A204.1 (cell line): Measurements from ENCODE around the gene CYP4X1.
"Not testable (repeated sequence)": the region's sequence is repeated elsewhere in the genome, so short reads cannot be mapped to it uniquely, and the experiment has no call there.

ENCODE experiments used
- FAIRE-seq: peaks from 2 replicates; lab custom pipeline; 2012; peaks lifted over from hg19 to GRCh38; lab: Jason Lieb, UNC

CYP4X1 gene

GRCh38 chr1:47023268-47024140, at the start of gene CYP4X1:
CYP4X1 (plus strand) TSS chr1:47023669; CDS start chr1:47023818, 149 bp downstream.
- FAIRE-seq, result no peak

GRCh38 chr1:46983166-46983829, 40.2 kb upstream of the CYP4X1 start:
- FAIRE-seq, result no peak

- no peak for FAIRE-seq
Measured at GRCh38 chr1:46983830-46984586, 39.5 kb upstream of the CYP4X1 start.

GRCh38 chr1:46990541-46990940, 32.9 kb upstream of the CYP4X1 start:
- not testable (repeated sequence) for FAIRE-seq

- no peak for FAIRE-seq
Measured at GRCh38 chr1:46991083-46991923, 32.2 kb upstream of the CYP4X1 start.

GRCh38 chr1:46996659-46997281, 26.7 kb upstream of the CYP4X1 start:
- no peak for FAIRE-seq

GRCh38 chr1:47002211-47002610, 21.3 kb upstream of the CYP4X1 start:
- no peak for FAIRE-seq

GRCh38 chr1:47003896-47004403, 19.5 kb upstream of the CYP4X1 start:
- FAIRE-seq, result no peak

- not testable (repeated sequence) for FAIRE-seq
Measured at GRCh38 chr1:47006437-47006836, 17.0 kb upstream of the CYP4X1 start.

GRCh38 chr1:47013293-47013692, 10.2 kb upstream of the CYP4X1 start:
- no peak for FAIRE-seq

- FAIRE-seq, result no peak
Measured at GRCh38 chr1:47021070-47021469, 2.4 kb upstream of the CYP4X1 start.

GRCh38 chr1:47024141-47024801, 802 bp downstream of the CYP4X1 start:
- no peak for FAIRE-seq

GRCh38 chr1:47030170-47030805, 6.8 kb downstream of the CYP4X1 start:
- FAIRE-seq, result no peak

- FAIRE-seq, result no peak
Measured at GRCh38 chr1:47031059-47031458, 7.6 kb downstream of the CYP4X1 start.

GRCh38 chr1:47031585-47031984, 8.1 kb downstream of the CYP4X1 start:
- FAIRE-seq, result no peak

GRCh38 chr1:47036764-47037163, 13.3 kb downstream of the CYP4X1 start:
- FAIRE-seq, result no peak

- FAIRE-seq, result no peak
Measured at GRCh38 chr1:47059376-47059775, 35.9 kb downstream of the CYP4X1 start.

- no peak for FAIRE-seq
Measured at GRCh38 chr1:47067097-47067594, 43.7 kb downstream of the CYP4X1 start, which contains the start of gene CYP4Z1. CYP4Z1 (plus strand) TSS chr1:47067231; CDS start chr1:47067491, 260 bp downstream.

- not testable (repeated sequence) for FAIRE-seq
Measured at GRCh38 chr1:47069080-47069479, 45.6 kb downstream of the CYP4X1 start.

GRCh38 chr1:47069509-47069908, 46.0 kb downstream of the CYP4X1 start:
- not testable (repeated sequence) for FAIRE-seq
